ENCODE results near the gene ITGAL.
A peak's percentile ranks its signal among the peaks of the same experiment; 100 is the strongest.
"Not testable (repeated sequence)": the region's sequence is repeated elsewhere in the genome, so short reads cannot be mapped to it uniquely, and the experiment has no call there.

The ITGAL gene

DNA sequence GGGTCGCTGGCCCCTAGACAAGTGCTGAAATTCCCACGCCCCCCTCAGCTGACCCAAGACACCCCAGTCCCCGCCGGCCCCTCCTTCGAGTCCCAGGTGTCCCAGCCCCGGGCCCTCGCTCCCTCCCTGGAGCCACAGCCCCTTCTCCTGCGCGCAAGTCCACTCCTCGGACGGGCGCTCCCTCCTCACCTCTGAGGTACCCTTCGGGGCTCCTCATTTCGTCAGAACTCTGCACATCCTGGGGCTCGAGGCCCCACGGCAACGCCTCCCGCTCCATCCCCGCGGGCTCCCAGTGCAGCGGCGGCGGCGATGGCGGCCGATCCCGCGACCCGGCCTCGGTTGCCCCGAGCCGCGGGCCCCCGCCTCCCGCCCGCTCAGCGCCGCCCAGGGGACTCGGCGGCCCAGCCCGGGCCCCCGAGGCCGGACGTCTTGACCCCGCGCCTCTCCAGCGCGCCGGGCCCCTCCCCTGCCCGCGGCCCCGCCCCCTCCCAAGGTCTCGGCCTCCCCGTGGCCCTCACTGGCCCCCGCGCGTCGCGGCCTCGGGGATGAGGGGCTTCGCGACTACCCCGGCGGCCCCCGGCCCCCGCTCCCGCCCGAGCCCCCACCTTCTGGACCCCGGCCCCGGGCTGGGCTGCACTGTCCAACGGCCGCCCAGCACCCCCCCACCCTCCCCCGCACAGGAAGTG lies 53.7 kb downstream of the ITGAL start, which contains the start of gene ZNF768:
ZNF768 (minus strand) TSS at position 430 of the 686 bp plus-strand sequence; CDS start at position 277, 153 bp downstream.
- H3K27me3 Mint-ChIP-seq, result no peaks in the 10 kb centered on the region
- peak within 1 kb of the TSS; percentile 76 for H3K27ac Mint-ChIP-seq
- H3K4me1 Mint-ChIP-seq, result peaks cover 32% of the 10 kb centered on the region
- H3K9me3 Mint-ChIP-seq, result no peaks in the 10 kb centered on the region
- peak within 1 kb of the TSS; percentile 87 for H3K4me3 Mint-ChIP-seq
- H3K36me3 Mint-ChIP-seq, result no peaks in the 10 kb centered on the region

- no peaks in the 10 kb centered on the region for H3K36me3 Mint-ChIP-seq
- H3K4me3 Mint-ChIP-seq, result peak overlapping the region; percentile 87
- no peaks in the 10 kb centered on the region for H3K27me3 Mint-ChIP-seq
- peaks cover 36% of the 10 kb centered on the region for H3K4me1 Mint-ChIP-seq
- H3K9me3 Mint-ChIP-seq, result no peaks in the 10 kb centered on the region
- peak overlapping the region; percentile 76 for H3K27ac Mint-ChIP-seq
Measured at GRCh38 chr16:30526823-30527634, 54.5 kb downstream of the ITGAL start.

DNA sequence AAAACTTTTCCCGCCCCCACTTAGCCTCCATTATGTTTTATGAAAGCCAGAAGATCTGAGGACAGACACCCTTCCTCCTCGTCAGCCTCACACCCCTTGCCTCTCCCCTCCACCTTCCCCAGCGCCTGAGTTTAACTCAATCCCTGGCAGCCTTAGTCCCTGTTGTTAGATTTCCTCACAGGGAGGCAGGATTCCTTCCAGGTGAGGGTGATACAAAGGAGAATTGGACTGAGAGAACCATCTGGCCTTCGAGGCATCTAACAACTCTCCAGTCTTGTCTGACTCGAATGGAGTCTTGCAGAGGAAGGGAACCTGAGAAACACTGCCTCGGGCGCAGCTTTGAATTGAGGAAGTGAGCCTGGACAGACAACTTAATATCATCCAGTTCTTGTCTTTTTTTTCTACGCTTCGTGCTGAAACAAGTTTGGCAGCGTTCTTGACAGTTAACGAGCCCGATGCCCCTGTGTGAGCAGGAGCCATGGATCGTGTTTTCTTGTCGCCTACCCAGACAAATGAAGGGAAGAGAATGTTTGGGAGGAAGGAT lies 55.2 kb downstream of the ITGAL start:
- Mint-ChIP-seq H3K27ac (peak overlapping the region; percentile 76), H3K36me3 (no peaks in the 10 kb centered on the region), H3K9me3 (no peaks in the 10 kb centered on the region), H3K4me1 (peaks cover 36% of the 10 kb centered on the region), H3K4me3 (peak overlapping the region; percentile 87), H3K27me3 (no peaks in the 10 kb centered on the region)

DNA sequence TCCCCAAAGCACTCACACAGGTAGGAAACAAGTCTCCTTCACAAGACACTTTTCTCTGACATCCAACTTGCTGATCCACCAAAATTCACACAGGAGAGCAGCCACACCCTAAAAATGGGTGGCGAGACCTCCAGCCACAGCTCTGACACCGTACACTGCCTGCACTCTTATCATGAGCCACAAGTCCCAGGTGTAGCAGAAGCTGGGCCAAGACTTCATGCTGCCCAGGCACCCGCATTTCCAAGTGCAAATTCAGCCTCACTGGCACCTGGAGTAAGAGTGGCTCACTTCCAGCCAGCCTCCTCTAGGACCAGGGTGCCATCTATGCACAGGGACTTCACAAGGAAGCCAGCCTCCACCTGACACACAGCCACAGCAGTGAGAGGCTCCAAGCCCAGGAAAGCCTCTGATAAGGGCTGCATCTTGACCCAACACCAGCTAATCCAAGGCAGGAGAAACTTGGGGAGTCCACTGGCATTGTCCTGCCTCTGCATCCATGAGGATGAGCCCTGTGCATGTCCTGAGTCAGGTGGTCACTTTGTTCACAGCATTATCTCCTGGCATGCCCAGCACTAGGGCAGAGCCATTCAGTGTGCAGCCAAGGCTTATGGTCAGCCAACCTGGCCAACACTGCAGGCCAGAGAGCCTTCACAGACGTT lies 56.4 kb downstream of the ITGAL start:
- Mint-ChIP-seq H3K4me1 (peaks cover 39% of the 10 kb centered on the region), H3K27me3 (no peaks in the 10 kb centered on the region), H3K4me3 (no peak overlapping the region), H3K9me3 (no peaks in the 10 kb centered on the region), H3K27ac (peak overlapping the region; percentile 17), H3K36me3 (no peaks in the 10 kb centered on the region)

DNA sequence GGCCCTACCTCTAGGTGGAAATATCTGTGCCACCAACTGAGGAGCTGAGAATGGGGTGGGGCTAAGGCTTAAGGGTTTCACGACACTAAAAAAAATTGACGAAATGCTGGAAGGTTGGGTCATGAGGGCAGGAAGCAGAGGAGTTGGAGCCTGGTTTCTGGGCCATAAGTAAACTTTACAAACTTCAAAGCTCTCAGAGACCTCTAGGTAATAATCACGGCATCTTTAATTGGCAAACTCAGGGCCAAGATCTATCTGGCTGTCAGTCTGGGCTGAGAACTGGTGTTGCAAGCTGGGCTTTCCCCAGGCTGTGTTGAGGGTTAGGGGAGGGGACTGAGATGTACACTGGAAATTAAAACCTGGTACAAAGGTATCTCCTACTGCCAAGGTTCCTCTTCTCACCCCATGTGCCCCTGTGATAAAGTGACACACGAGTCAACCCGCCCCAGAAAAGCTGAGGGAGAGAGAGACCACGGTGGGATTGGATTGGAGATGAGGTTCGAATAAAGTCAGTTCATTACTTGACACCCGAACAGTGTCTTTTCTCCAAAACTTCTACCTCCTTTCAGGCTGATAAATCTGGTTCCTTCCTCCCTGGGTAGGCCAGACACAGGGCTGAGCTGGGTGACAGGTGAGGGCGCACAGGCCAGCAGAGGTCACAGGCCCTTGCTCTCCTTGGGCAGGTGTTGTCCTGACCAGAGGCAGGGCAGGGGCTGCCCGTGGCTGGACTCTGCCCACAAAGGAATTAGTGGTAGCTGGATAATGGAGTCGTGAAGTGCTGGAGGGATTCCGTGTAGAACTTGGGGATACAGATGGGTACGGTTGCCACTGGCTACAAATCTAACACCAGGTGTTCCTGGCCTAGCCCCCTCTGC lies 57.9 kb downstream of the ITGAL start:
- peaks cover 45% of the 10 kb centered on the region for H3K4me1 Mint-ChIP-seq

DNA sequence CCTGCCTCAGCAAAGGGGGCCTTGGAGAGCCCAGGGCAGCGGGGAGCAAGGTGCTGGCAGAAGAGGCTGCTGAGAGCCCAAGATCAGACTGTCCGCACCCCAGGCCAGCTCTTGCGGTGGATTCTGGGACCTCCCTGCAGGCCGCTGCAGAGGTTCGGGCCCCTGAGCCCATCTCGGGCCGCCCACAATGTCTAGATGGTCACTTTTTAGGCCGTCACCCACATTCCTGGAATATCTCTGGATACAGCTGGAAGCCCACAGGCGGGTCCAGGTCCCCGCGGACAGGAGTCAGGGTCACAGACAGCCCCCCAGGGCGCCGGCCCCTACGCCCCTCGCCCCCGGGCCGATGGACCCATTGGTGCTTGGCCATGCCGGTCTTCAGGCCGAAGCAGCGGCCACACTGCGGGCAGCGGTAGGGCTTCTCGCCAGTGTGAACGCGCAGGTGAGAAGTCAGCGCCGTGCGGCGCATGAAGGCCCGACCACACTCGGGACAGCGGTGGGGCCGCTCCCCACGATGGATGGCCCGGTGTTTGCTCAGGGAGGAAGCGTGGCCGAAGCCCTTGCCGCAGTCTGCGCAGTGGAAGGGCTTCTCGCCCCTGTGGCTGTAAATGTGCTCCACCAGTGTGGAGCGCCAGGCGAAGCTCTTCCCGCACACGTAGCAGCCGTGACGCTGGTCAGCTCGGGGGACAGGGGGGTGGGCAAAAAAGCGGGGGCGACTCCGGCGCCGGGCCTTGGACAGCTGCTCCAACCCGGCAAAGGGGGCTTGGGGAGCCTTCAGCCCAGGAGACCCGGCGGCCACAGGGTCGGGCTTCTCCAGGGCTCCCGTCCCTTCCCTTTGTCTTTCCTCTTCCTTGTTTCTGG lies 60.0 kb downstream of the ITGAL start:
- Mint-ChIP-seq H3K4me3 (peak overlapping the region; percentile 71), H3K27me3 (no peaks in the 10 kb centered on the region), H3K9me3 (no peaks in the 10 kb centered on the region), H3K36me3 (no peaks in the 10 kb centered on the region), H3K27ac (no peak overlapping the region), H3K4me1 (peaks cover 51% of the 10 kb centered on the region)

More for the DNA sequence above, 57.9 kb downstream of the ITGAL start:
- no peaks in the 10 kb centered on the region for H3K27me3 Mint-ChIP-seq
- no peaks in the 10 kb centered on the region for H3K9me3 Mint-ChIP-seq
- peak overlapping the region; percentile 11 for H3K4me3 Mint-ChIP-seq
- H3K27ac Mint-ChIP-seq, result peak overlapping the region; percentile 76
- no peaks in the 10 kb centered on the region for H3K36me3 Mint-ChIP-seq

- Mint-ChIP-seq H3K4me3 (peak overlapping the region; percentile 71), H3K9me3 (no peaks in the 10 kb centered on the region), H3K4me1 (peaks cover 44% of the 10 kb centered on the region), H3K27me3 (no peaks in the 10 kb centered on the region), H3K27ac (peak overlapping the region; percentile 94), H3K36me3 (no peaks in the 10 kb centered on the region)
Measured at GRCh38 chr16:30533146-30533522, 60.6 kb downstream of the ITGAL start.

DNA sequence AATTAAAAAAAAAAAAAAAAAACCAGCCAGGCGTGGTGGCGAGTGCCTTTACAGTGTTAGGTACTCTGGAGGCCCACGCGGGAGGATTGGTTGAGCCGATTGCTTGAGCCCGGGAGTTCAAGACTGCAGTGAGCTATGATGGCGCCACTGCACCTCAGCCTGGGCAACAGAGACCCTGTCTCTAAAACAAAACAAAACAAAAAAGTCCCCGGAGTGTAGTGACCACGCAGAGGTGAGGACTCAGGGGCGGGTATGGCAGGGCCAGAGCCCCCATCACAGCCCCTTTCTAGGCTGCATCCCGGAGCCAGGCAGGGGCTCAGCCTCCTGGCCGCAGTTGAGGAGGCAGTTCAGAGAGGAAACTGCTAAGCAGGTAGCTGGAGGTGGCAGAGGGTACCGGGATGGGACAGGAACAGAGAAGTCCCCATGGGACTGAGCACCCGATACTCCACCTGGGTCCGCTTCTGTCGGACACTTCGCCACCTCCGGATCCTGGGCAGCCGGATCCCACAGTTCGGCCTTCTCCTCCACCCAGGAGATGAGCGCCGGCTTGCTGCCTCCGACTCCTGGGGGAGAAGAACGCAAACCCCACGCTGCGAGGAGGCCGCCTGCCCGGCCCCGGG lies 61.3 kb downstream of the ITGAL start:
- peak overlapping the region; percentile 94 for H3K27ac Mint-ChIP-seq
- H3K27me3 Mint-ChIP-seq, result no peaks in the 10 kb centered on the region
- peak overlapping the region; percentile 98 for H3K4me3 Mint-ChIP-seq
- no peaks in the 10 kb centered on the region for H3K36me3 Mint-ChIP-seq
- peaks cover 42% of the 10 kb centered on the region for H3K4me1 Mint-ChIP-seq
- H3K9me3 Mint-ChIP-seq, result no peaks in the 10 kb centered on the region

DNA sequence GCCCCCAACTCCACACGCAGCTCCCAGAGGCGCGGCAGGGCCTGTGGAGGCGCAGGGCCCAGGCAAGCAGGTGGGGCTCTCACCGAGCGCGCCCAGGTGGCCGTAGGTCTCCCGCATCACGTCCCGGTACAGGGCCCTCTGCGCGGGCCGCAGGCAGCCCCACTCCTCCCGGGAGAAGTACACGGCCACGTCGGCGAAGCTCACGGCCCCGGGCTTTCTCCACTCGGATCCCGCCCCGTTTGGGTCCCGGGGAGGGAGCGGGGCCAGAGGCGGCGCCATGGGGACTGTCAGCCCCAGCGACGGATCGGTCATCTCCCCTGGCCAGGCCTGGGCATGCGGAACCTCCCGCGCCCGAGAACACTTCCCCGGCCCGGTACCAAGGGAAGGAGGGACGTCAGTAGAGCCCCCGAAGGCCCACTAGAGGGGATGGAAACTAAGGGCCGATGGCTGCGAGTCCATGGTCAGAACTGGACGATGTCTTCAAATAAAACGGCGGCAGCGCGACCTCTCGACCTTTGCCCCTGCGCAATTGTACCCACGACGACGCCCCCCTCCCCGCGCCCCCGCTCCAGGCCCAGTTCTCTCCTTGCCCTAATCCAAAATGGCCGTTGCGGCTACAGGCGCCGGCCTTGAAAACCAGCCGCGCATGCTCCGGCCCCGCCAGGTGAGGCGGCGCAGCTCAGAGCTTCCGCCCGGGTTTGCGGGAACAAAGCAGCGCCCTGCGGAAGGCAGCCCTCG lies 62.0 kb downstream of the ITGAL start, which contains the start of gene ZNF747:
ZNF747 (minus strand) TSS at position 491 of the 738 bp plus-strand sequence; CDS start at position 312, 179 bp downstream.
- Mint-ChIP-seq H3K4me3 (peak within 1 kb of the TSS; percentile 98), H3K27ac (peak within 1 kb of the TSS; percentile 98), H3K27me3 (no peaks in the 10 kb centered on the region), H3K4me1 (peaks cover 37% of the 10 kb centered on the region), H3K9me3 (no peaks in the 10 kb centered on the region), H3K36me3 (no peaks in the 10 kb centered on the region)

DNA sequence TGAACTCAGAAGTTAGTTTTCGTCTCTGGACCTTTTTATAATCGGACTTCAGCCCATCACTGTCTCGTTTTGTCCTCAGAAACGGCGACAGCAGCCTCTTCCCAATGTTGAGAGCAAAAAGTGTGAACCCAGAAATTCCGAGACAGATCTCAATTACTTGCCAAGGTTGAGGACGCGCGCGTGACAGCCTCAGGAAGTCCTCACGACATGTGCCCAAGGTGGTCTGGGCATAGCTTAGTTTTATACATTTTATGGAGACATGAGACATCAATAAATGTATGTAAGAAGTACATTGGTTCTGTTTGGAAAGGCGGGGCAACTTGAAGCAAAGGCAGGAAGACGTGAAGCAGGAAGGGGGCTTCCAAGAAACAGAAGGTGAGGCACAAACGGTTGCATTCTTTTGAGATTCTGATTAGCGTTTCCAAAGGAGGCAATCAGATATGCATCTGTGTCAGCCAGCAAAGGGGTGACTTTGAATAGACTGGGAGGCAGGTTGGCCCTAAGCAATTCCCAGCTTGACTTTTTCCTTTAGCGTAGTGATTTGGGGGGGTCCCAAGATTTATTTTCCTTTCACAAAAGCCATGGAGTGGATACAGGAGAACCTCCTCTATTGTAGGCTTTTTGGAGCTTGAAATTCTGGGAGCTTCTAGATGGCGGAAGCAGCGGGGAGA lies 62.7 kb downstream of the ITGAL start:
- Mint-ChIP-seq H3K9me3 (no peaks in the 10 kb centered on the region), H3K36me3 (no peaks in the 10 kb centered on the region), H3K27me3 (no peaks in the 10 kb centered on the region), H3K27ac (peak overlapping the region; percentile 98), H3K4me3 (peak overlapping the region; percentile 98), H3K4me1 (peaks cover 31% of the 10 kb centered on the region)

GRCh38 chr16:30535777-30536190 lies 63.2 kb downstream of the ITGAL start:
- no peaks in the 10 kb centered on the region for H3K27me3 Mint-ChIP-seq
- peak overlapping the region; percentile 98 for H3K27ac Mint-ChIP-seq
- no peaks in the 10 kb centered on the region for H3K9me3 Mint-ChIP-seq
- H3K4me1 Mint-ChIP-seq, result peaks cover 26% of the 10 kb centered on the region
- no peaks in the 10 kb centered on the region for H3K36me3 Mint-ChIP-seq
- peak overlapping the region; percentile 98 for H3K4me3 Mint-ChIP-seq

- H3K27me3 Mint-ChIP-seq, H3K36me3 Mint-ChIP-seq, H3K9me3 Mint-ChIP-seq: not testable (repeated sequence)
- Mint-ChIP-seq H3K4me1 (peaks cover 22% of the 10 kb centered on the region), H3K4me3 (peak overlapping the region; percentile 98), H3K27ac (peak overlapping the region; percentile 98)
Measured at GRCh38 chr16:30536391-30537024, 64.0 kb downstream of the ITGAL start.

Data from activated naive CD4-positive, alpha-beta T cell treated with anti-CD3 and anti-CD28 coated beads, Interleukin-2, amount 50 U/mL, for 24 hours (primary cell).